PC-9 (cell line): ENCODE measurements around the gene TRPC4.

Experiments
- EZH2 ChIP-seq: fragments of 200-600 bp; sonication (generic); IDR thresholded peaks from 2 replicates; pipeline ENCODE4 v1.8.0; 2017; ENCODE audit warnings: antibody characterized with exemption, low read depth
- TF ChIP-seq, protein P1 (sequence below): fragments of 200-600 bp; sonication (generic); conservative IDR thresholded peaks from 2 replicates; pipeline ENCODE4 v1.6.1; 2017; ENCODE audit warnings: mixed run types, antibody characterized with exemption, mild to moderate bottlenecking, moderate library complexity

DNA sequence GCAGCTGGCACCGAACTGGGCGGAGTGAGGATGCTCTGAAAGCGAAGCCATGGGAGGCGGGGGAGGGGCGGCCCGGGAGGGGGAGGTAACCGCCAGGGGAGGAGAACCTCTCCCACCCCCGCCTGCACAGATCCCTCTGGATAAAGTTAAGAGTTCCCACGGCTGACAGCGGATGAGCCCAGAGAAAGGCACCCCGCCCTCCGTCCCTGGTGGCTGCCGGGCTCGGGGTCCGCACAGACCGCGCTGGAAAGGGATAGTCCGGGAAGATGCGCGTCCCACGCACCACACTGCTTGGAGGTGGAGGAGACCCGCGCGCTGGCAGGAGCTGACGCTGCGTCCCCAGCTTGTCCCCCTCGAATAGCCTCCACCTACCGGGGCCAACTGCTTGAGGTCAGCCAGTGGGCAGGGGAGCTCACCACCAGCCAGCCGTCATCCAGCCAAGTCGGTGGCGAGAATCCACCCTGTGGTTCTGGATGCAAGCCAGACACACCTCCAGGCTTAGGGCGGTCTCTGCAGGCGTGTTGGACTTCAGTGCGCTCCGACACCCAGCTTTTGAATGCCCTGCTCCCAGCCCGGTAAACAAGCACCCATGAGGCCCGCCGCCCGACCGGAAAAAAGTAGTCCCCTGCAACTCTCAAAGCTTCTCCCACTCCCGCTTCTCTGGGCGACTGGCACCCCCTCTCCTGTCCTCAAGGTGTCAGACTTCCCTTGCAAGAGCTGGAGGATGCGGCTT lies at the start of gene TRPC4:
- TF ChIP-seq, protein P1, sequence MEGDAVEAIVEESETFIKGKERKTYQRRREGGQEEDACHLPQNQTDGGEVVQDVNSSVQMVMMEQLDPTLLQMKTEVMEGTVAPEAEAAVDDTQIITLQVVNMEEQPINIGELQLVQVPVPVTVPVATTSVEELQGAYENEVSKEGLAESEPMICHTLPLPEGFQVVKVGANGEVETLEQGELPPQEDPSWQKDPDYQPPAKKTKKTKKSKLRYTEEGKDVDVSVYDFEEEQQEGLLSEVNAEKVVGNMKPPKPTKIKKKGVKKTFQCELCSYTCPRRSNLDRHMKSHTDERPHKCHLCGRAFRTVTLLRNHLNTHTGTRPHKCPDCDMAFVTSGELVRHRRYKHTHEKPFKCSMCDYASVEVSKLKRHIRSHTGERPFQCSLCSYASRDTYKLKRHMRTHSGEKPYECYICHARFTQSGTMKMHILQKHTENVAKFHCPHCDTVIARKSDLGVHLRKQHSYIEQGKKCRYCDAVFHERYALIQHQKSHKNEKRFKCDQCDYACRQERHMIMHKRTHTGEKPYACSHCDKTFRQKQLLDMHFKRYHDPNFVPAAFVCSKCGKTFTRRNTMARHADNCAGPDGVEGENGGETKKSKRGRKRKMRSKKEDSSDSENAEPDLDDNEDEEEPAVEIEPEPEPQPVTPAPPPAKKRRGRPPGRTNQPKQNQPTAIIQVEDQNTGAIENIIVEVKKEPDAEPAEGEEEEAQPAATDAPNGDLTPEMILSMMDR, result peak; percentile 74
- no peak for TF ChIP-seq EZH2
